Forelimb muscle (tissue), 1 donor: ENCODE results near the gene DPP6. TPM values are rescaled to one million over a fixed set of nuclear protein-coding genes. Genes with fewer than 3 reads are reported as not detected.
"Not testable (repeated sequence)": the region's sequence is repeated elsewhere in the genome, so short reads cannot be mapped to it uniquely, and the experiment has no call there.

Source experiments
- DNase-seq: peaks from one replicate; pipeline ENCODE4 v3.0.0-alpha.2; 2013; ENCODE audit warnings: low read depth
- polyA plus RNA-seq: library from polyadenylated mRNA; unstranded; fragments of 120-200 nt; gene quantifications from one replicate; pipeline ENCODE4 v1.2.1, GENCODE V29; 2013; ENCODE audit not compliant: insufficient read length

Gene DPP6
- polyA plus RNA-seq, 1 donor, result 3.2 TPM

DNA sequence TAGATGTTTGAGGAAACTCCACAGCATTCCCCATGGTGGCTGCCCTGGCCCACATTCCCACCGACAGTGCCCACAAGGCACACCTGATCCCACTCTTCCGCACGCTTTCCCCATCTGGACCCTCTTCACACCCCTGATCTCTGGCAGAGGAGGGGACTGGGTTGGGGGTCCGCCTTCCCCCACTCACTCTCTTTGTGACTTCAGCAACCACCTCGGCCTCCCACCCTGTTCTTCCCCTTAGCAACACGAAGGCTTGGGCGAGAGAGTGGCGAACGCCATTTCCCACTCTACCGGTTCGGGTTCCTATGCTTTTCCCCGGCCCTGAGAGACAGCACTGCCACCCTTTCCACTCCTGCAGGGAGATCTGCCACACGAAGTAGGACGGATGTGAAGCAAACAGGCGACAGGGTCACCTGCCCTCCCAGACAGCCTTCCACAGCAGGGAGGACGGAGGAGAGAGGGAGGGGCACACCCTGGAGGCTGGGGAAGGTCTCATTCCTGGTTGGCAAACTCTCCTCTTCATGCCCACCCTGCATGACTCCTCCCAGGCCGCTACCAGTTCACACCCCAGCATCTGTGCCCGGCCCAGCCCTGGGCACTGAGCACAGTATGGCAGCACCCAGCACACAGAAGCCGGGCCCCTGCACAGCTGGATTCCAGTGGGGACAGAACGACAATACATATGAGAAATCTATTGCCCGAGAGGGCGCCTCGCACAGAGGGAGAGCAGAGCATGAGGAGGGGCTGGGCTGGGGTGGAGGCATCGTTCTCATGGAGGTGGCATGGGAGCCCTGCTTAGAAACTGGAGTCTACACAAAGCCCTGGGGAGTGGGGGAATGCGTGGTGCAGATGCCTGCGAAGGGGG is 857.3 kb downstream of the DPP6 start:
- no peak for DNase-seq

DNA sequence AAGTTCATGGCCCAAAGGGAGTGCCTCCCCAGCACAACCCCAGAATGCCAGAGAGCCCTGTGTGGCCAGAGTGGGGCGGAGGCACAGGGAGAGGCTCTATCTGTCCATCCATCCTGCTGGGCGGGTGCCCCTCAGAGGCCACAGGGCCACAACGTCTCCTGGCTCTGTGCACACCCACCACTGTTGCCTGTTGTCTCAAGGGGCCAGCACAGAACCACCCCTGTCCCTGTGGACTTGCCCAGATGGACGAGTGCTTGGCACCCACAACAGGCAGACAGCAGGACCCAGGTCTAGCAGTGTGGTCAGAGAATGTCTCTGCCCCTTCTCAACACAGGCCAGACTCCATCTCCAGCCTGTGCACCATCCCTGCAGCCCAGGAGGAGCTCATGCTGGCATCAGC is 857.9 kb downstream of the DPP6 start:
- no peak for DNase-seq

DNA sequence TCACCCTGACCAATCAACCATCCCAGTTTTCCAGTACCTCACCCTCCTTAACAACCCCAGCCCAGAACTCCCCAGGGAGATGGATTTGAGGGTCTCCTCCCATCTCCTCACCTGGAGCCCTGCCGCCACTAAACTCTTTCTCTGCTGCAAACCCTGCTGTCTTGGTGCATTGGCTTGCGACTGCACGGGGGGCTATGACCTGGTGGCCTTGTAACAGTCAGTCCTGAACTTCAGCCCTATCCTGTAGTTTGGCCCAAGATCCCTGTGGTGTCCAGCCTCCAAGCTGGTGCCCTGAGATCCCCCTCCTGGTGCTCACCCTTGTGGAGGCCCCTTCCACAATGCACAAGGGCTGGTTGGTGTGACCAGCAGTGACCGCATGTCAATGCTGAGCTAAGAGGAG is 858.8 kb downstream of the DPP6 start:
- no peak for DNase-seq

DNA sequence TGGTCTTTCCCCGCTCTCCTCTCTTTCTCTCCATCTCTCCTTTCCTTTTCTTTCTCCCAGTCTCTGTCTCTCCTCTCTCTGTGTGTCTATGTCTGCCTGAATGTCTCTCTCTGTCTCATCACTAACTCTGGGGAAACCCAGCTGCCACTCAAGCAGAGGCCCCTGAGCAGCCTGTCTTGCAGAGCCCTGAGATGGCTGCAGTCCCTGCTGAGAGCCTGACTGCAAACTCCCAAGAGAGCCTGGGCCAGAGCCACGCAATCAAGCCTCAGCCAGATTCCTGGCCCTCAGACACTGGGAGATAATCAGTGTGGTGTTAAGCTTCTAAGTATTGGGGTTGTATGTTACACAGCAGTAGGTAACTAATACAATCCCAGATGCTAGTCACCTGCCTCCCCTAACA is 859.2 kb downstream of the DPP6 start:
- DNase-seq, result no peak

DNA sequence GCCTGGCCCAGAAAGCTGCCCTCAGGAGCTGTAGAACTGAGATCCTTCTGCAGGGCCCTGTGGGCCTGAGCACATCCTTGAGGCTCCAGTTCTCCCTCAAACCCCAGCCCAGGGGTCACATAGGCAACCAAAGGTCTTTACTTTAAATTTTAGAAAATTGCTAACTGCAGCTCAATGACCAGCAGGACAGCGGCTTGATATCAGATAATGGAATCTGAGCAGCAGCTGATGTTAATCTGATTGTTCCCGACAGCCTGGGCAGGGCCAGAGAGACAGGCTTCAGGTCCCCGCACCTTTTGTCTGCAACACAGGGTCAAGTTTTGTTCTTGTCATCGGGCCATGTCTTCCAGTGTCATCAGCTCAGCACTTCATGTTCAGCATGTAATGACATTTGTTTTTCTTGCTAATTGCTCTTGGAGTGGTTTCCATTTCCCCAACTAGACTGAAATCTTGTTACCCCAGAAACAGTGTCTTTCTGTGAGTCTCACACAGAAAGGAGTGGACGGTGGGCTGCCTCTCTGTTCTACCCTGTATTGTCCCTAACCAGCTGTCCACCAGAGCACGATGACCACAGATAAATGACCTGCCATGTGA is 859.8 kb downstream of the DPP6 start:
- DNase-seq, result no peak

DNA sequence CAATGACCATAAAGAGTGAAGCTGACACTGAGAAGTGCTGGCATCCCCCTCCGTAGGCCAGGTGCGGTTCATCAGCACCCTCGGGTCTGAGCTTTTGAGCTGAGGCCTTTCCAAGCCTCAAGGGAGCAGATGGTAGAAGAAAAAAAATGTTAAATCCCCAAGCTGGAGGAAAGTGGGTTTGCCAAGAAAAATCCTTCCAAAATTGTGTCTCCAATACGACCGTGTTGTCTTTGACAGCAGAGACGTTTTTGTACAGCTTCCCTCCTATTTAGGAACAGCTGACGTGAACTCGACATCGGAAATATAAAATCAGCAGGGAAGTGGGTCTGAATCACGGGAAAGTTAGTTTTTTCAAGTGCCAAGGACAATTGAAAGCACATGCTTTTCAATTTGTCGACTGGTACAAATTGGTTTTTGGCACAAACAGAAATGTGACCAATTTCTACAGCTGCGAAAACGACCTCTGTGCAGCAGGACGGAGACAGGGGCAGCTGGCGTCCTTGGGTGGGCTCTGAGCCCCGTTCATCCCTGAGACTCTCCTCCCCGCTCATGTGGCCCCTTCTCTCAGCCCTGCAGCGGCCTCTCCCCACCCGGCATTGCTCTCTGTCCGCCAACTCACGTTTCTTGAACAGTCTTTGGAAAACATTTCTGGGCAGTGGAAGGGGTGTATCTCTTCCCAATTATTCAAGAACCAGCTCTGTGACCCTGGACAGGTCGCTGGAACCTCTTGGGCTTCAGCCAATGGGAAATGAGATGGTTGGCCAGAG is 860.9 kb downstream of the DPP6 start:
- no peak for DNase-seq

DNA sequence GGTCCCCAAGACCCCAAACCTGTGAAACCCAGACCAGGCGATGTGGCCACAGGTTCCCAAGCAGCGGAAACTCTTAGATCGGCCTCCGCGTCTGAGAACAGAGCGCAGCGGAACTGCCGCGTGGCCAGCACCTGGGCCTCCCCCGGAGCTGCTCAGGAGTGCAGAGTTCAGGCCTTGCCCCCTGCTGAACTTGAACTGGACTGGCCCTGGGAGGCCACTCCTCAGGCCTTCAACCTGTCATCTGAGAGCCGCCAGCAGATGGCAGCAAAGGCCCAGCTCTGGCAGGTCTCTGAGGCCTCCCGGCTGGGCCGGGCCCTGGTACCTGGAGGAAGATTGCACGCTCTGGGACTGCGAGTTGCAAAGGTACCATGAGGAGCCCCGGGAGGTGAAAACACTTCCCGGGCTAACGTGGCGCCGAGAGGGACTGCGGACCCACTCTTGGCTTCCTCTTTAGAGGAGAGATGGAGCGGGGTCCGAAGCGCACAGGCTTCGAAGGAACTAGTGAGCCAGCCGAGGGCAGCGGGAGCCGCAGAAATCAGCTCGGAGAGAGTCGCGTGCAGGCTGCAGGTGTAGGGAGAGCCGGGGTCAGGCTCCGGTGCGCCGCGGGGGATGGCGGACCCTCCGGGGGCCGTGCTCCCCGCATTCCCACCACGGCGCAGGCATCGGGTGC is 861.6 kb downstream of the DPP6 start:
- no peak for DNase-seq

DNA sequence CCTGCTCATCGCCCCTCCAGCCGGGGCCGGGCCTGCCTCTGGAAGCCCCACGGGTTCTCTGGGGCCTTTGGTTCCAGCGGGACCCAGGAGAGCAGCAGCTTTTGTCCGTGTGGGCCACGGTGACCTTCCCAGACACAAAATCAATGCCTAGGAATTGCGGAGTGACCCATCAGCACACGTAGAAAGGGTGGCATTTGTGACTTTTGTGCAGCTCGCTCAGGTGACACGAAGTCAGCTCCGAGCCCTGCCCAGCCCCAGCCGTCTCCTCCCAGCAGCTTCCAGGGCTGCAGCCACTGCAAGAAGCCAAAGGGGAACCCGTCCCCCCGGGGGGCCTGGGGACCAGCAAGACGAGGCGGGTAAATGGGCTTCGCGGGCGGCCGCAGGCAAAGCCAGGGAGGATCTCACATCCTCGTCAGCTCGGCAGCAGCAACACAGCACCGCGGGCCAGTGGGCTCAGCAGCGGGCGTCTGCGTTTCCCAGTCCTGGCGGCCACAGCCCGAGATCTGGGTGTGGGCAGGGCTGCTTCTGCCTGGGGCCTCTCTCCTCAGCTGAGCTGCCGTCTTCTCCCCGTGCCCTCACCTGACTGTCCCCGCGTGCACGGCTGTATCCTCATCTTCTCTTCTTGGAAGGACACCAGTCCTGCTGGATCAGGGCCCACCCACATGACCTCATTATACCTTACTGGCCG is 862.3 kb downstream of the DPP6 start:
- no peak for DNase-seq

DNA sequence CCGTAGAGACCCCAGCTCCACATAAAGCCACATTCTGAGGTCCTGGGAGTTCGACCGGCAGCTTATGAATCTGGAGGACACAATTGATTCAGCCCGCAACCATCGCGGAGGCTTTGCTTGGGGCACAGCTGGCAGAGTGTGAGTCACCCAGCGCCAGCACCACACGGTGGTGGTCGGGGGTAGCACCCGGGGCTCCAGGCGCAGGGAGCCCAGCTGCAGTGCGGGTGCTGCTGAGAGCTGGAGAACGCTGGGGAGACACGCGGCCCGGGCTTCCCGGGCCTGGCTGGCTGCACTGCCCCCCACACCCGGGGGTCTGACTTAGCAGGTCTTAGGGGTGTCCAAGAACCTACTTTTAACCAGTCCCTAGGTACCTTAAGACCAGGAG is 862.8 kb downstream of the DPP6 start:
- no peak for DNase-seq

DNA sequence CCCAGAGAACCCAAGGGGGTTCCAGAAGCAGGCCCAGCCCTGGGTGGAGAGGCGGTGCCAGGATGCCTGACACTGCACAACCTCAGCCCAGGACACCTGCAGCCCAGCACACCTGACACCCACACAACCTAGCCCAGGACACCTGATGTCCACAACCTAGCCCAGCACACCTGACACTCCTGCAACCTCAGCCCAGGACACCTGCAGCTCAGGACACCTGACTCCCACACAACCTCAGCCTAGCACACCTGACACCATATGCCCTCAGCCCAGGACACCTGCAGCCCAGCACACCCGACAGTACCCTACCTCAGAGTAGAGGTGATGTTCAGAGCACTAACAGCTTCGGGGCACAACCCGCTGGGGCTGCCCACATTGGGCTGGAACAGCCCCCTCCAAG is 863.4 kb downstream of the DPP6 start:
- no peak for DNase-seq

DNA sequence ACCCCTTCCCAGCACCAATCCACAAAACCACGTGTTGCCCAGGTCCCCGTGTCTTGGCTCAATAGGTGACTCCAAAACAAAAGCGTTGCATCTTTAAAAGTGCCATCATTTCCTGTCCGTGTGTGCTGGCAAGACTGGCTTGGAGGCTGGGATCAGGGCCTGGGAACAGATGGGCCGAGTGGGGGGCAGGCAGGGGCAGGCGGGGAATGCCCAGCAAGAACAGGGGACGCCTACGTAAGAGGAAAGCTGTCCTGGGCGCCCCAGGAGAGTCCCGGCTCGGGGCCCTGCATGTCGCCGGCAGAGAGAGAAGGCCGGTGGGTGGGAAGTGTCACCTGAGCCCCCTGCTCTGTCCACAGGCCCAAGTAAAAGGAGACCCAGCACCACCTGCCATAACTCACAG is 864.2 kb downstream of the DPP6 start:
- no peak for DNase-seq

DNA sequence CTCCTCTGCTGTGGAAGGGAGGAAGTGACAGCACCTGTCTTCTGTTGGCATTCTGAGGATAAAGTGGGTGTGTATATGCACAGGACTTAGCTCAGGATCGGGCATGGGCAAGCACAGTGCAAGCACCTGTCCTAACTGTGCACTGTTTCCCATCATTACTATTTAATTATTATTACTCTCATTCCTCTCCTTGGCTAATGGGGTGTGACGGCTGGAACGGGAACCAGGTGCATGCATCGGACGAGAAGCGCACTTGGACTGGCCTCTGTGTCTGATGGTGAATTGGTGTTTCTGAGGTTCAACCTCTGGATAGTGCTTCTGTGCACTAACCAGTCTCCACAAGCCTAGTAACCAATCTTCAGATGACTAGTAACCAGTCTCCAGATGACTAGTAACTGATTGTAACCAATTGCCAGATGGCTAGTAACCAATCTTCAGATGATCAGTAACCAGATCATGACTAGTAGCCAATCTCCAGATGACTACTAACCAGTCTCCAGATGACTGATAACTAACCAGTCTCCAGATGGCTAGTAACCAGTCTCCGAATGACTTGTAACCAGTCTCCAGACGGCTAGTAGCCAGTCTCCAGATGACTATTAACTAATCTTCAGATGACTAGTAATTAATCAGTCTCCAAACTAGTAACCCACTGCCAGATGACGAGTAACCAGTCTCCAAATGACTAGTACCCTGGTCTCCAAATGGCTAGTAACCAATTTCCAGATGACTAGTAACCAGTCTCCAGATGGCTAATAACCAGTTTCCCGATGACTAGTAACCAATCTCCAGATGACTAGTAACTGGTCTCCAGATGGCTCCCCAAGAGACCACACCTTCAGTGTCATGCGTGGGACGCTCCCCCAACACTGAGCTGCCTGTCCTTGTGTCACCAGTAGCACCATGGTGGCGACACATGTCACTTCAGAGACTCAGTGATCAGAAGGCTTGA is 864.9 kb downstream of the DPP6 start:
- DNase-seq, result no peak

DNA sequence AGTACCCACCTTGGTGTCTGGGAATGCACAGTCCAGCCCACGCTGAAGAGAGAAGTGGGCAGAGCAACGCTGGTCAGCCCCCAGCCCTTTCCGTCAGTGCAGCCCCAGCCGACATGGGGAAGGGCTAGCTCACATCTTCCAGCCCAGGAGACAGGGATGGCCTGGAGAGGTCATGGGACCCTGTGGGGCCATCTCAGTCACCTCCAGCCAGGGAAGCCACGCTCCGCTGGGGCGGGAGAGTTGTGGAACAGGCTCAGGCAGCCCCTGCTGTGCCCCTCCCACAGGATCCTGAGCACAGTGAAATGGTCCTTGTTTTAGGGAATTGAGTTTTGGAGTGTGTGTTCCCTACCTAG is 865.6 kb downstream of the DPP6 start:
- no peak for DNase-seq

DNA sequence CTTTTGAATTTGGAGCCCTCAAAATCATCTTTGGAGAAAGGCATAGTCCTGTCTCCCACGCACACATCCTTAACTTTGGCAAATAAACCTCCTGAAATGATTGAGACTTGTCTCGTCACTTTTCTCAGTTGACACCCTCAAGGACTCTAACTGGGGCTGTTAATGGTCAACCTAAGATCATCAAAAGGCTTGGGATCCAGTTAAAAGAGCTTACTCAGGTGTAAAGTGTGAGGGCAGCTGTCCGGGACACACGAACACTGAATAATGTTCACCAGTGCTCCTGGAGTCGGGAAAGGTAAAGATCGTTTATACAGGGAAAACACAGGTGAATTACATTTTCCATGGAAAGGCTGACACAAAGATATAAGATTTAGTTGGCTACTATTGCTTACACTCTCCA is 866.1 kb downstream of the DPP6 start:
- no peak for DNase-seq

DNA sequence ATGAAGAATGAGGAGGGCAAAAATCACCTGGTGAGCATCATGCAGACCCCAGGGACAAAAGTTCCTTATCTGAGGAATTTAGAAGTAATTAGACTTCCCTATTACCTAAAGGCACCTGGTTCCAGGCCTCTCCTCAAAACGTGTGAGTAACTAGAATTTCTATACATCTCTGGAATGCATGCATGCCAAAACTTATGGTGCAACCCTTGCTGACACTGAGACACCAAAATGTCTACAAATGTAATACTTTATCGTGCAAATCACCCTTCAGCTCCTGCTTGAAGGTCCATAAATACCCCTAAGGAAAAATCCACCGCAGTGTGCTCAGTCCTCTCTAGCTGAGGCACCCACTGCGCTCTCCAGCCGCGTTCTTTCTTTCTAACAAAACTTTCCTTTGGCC is 866.5 kb downstream of the DPP6 start:
- DNase-seq, result no peak

DNA sequence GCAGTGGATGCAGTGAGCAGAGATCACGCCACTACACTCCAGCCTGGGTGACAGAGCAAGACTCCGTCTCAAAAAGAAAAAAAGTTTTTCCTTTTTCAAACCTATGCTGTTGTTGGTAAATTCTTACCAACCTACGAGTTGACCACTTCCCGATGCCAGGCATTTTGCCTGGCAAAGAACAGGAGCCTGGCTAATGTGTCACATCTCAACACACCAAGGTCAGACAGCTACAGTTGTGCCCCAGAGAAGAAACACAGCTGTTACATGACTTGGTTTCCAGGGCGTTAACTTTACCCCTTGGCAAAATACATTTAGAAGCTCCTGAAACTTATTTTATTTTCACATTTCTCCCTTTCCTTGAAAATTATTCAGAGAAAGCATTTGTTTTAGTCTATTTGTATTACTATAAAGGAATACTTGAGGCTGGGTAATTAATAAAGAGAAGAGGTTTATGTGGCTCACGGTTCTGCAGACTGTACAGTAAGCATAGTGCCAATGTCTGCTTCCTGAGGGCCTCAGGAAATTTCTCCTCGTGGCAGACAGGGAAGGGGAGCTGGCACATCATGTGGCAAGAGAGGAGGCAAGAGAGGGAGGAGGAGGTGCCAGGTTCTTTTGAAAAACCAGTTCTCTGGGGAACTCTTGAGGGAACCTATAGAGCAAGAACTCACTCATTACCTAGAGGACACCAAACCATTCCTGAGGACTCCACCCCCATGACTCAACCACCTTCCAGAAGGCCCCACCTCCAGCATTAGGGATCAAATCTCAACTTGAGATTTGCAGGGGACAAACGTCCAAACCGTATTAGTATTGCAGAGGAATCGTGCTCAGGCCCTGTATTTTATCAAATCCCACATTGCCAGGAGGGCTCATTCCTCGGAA is 867.4 kb downstream of the DPP6 start:
- no peak for DNase-seq

DNA sequence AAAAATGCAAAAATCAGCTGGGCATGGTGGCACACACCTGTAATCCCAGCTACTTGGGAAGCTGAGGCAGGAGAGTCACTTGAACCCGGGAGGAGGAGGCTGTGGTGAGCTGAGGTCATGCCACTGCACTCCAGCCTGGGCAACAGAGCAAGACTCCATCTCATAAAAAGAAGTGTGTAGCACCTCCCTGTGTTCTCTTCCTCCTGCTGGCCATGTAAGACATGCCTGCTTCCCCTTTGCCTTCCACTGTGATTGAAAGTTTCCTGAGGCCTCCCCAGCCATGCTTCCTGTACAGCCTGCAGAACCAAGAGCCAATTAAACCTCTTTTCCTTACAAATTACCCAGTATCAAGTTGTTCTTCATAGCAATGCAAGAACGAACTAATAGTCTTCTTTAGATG is 870.3 kb downstream of the DPP6 start:
- not testable (repeated sequence) for DNase-seq

DNA sequence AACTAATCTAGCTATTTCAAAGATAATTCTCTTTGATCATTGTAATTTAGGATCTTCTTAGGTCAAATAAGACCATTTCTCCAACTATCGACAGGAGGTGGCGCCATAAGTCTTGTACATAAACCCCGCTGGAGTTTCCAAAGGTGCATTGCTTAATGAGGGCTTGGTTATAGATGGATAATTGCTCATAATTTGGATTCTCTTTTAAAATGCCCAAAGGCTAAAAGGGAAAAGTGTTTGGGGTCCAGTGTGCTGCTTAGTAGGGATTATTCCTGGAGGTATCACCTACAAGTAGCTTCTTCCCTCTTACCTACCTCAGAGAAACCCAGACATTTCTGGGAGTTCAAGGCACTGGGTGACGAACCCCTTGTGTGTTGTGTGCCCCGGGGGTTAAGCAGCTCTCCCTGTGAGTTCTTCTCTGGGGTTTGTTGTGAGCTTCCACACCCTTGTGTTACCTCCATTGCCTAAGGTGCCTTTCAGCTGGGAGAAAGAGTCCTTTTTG is 875.5 kb downstream of the DPP6 start:
- peak; percentile 67 for DNase-seq
